HCT116 (cell line): ENCODE measurements around the gene SH3GLB2. TPM values are rescaled to one million over a fixed set of nuclear protein-coding genes. Genes with fewer than 3 reads are reported as not detected.

Experiments
- total RNA-seq: library from RNA; stranded (reverse); gene quantifications from one replicate; pipeline ENCODE4 v1.2.1, GENCODE V29; 2021; ENCODE audit not compliant: unreplicated experiment

The SH3GLB2 gene
- total RNA-seq, 1 experiment from 2014 or later: 87.9 TPM

Other genes starting within 250 kb of the SH3GLB2 start
- 17.5 TPM for gene TBC1D13, start 241.1 kb downstream of the SH3GLB2 start, total RNA-seq
- 27.2 TPM for gene ENDOG, start 209.8 kb downstream of the SH3GLB2 start, total RNA-seq
- 70.4 TPM for gene SPOUT1, start 198.5 kb downstream of the SH3GLB2 start, total RNA-seq
- gene KYAT1, start 146.4 kb downstream of the SH3GLB2 start, total RNA-seq: 10.1 TPM
- 22.0 TPM for gene LRRC8A, start 146.2 kb downstream of the SH3GLB2 start, total RNA-seq
- gene PHYHD1, start 107.3 kb downstream of the SH3GLB2 start, total RNA-seq: 0.32 TPM
- 12.0 TPM for gene DOLK, start 80.7 kb downstream of the SH3GLB2 start, total RNA-seq
- 115 TPM for gene NUP188, start 80.6 kb downstream of the SH3GLB2 start, total RNA-seq
- 23.7 TPM for gene MIGA2, start 8.3 kb upstream of the SH3GLB2 start, total RNA-seq
- 17.4 TPM for gene DOLPP1, start 52.8 kb upstream of the SH3GLB2 start, total RNA-seq
- gene CRAT, start 82.5 kb upstream of the SH3GLB2 start, total RNA-seq: 29.0 TPM
- gene PTPA, start 83.1 kb upstream of the SH3GLB2 start, total RNA-seq: 177 TPM
- gene IER5L, start 149.9 kb upstream of the SH3GLB2 start, total RNA-seq: 195 TPM